RKO (cell line): ENCODE data around the gene STOX2.
"Not testable (repeated sequence)": the region's sequence is repeated elsewhere in the genome, so short reads cannot be mapped to it uniquely, and the experiment has no call there.

ENCODE experiments used
- DNase-seq: peaks from one replicate; pipeline ENCODE4 v3.0.0-alpha.2; 2016; ENCODE audit warnings: low spot score

The STOX2 gene

DNA sequence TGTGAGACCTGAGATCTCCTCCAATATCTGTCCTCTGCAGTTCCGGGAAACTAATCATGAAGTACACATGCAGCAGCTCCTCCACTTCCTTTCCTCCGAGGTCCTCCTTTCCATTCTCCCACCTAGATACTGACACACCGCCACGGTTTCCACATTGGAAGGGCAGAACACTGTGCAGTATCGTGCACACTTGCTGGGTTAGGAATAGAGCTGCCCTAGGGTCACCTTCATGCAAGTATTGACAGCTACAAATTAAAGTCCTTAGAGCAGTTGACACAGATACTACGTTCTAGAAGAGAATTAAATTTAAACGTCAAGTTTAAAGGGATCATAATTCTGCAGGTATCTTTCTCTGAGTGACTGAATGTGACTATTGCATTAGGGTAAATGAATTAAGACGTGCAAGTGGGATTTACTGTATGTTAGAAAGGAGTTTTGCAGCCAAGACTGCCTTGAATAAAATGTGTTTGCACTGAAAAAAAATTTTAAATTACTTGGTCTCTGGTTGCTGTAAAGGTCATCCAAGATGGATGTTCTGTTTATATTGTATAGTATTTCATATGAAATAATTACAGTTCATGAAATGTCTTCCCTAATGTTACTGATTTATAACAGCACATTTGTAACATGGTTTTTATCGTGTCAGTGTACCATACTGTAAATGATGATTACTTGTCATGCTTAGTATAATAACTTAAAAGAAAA lies 117.7 kb downstream of the STOX2 start:
- no peak for DNase-seq

DNA sequence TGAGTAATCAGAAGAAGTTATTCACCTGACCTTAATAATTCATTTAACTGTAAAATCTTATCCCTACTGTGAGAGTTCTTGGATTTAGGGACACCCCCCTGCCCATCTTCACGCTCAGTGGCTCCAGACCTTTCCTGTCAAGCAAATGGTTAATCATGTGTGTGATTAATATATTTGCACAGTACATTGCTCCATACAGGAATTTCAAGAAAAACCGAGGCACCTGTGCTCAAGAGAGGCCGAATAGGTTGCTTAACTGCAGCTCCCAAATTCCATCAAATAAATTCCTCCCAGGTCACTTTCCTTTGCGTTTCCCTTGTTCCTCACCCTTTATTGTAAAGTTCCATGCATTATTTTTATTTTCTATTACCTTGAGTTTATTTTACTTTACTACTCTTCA lies 119.5 kb downstream of the STOX2 start:
- DNase-seq, result no peak

DNA sequence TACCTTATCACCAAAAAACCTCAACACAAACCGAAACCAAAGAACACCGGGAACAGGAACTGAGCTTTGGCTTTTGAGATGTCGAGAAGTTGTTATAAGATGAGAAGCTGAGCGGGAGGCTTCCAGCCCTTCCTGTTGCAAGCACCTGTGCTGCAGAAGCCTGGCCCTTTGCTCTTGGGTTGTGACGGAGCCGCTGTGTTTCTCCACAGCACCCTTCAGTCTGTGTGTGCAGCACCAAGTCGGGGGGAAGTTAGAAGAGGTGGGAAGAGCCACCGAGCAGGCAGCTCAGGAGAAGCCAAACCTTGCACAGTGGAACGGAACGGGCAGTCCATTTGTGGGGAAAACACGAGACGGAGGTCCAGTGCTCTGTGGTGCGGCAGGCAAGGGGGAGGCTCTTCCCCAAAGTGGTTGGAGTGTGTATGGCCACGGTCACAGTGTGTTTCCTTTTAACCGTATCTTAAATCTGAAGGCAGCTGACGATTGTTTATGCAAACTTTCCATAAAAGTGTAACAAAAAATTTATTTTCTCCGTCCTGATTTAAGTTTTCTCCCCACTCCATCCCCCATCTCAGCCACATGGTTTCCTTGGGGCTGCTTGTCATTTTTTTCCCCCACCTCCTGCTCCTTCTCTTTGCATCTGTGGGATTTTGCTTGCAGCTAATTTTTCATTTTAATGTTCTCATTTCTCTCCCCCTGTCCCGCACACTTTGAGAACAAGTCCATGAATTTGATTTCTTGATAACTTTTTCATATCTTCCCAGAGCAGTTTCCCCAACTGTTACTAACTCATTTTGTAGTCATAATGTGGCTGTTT lies 123.7 kb downstream of the STOX2 start:
- DNase-seq, result no peak

DNA sequence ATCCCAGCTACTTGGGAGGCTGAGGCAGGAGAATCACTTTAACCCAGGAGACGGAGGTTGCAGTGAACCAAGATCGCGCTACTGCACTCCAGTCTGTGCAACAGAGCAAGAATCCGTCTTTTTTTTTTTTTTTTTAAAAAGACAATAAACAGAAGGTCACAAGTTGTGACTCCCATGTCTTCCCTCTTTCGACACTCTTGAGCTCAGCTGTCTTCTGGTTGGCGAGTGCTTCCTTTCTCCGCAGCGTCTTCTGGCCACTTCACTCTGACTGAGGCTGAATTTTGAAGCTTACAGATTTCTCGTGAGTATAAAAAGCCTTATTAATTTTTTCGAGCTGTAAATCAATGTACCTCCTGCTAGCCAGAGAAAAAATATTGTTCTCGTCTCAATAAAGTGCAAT lies 124.9 kb downstream of the STOX2 start:
- no peak for DNase-seq

DNA sequence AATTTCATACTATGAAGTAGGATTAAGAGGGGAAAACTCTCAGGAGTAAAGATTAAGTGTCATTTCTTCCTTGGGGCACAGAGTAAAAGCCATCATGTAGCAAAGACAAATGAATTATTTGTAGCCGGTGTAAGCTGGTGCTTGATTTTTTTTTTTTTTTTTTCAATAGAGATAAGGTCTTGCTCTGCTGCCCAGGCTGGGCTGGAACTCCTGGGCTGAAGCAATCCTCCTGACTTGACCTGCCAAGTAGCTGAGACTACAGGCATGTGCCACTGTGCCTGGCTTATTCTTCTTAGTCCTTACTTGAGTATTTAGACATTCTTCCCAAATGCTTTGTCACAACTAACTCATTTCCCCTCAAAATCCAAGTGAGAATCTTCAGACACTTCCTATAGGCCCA lies 125.7 kb downstream of the STOX2 start:
- DNase-seq, result no peak

DNA sequence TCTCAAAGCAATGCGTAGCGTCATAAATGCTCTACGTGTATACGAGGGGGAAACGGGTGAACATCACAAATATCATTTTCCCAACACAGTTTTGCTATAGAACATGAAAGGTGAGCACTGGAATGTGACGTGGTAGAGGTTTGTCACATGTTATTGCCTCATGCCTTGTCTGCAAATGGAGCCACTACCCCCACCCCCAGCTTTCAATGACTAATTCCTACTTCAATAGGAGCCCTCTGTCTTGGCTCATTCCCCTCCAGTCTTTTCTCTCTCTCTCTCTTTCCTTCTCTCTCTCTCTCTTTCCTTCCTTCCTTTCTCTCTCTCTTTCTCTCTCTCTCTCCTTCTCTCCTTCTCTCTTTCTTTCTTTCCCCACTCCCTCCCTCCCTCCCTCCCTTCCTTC lies 127.0 kb downstream of the STOX2 start:
- DNase-seq, result no peak

GRCh38 chr4:184039963-184040383 lies 134.9 kb downstream of the STOX2 start:
- no peak for DNase-seq

DNA sequence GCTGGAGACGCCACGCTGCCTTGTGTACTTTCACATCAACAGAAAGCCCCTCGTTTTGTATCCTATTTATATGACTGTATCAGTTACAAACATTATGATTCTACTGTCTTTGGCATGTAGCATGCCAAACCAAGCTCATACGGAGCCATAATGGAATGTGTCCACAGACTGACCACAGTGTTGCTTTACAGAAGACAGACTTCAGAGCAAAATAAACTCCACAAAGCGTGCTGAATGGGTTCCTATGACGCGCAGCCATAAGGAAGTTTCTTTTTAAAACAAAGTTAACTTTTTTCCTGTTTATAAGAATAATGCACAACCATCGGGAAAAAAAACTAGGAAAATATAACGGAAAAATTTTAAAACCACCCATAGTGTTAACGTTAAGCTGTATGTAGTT lies 136.0 kb downstream of the STOX2 start:
- no peak for DNase-seq

- no peak for DNase-seq
These were observed 141.0 kb downstream of the STOX2 start for GRCh38 chr4:184046148-184046547.

DNA sequence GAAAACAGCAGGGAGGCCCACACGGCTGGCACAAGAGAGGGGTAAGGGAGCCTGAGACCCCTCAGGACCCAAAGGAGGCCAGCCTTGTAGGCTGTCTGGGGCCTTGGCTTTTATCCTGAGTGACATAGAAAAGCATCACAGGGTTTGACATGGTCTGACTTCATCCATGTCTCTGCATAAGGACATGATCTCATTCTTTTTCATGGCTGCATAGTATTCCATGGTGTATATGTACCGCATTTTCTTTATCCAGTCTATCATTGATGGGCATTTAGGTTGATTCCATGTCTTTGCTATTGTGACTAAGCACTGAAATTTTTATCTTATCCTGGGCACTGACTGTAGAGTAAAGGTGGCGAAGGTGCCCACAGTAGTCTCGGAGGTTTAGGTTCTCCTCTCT lies 146.2 kb downstream of the STOX2 start:
- DNase-seq, result not testable (repeated sequence)

- no peak for DNase-seq
These were observed 147.5 kb downstream of the STOX2 start for GRCh38 chr4:184052616-184053015.

GRCh38 chr4:184053434-184053833 lies 148.3 kb downstream of the STOX2 start:
- DNase-seq, result no peak

GRCh38 chr4:184056877-184057276 lies 151.8 kb downstream of the STOX2 start:
- no peak for DNase-seq

GRCh38 chr4:184058026-184058425 lies 152.9 kb downstream of the STOX2 start:
- DNase-seq, result no peak

GRCh38 chr4:184059099-184059498 lies 154.0 kb downstream of the STOX2 start:
- no peak for DNase-seq

DNA sequence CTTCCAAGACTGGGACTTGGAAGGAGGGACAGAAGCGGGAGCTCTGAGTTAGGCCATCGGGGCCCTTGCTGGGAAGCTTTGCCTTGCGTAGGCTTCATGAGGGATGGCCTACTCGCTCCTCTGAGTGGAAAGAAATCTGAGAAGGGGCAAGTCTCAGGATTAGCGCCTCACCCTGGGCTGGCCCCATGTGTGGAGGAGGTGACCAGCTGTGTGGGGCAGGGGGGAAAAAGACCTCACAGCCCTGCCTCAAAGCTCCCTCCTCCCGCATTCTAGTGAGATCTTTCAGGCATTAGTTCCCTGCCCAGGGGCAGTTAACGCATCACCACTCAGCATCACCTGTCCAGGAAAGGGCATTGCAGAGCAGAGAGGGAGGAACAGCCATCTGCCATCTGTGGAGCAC lies 156.5 kb downstream of the STOX2 start:
- no peak for DNase-seq

GRCh38 chr4:184062769-184063168 lies 157.7 kb downstream of the STOX2 start:
- DNase-seq, result no peak

DNA sequence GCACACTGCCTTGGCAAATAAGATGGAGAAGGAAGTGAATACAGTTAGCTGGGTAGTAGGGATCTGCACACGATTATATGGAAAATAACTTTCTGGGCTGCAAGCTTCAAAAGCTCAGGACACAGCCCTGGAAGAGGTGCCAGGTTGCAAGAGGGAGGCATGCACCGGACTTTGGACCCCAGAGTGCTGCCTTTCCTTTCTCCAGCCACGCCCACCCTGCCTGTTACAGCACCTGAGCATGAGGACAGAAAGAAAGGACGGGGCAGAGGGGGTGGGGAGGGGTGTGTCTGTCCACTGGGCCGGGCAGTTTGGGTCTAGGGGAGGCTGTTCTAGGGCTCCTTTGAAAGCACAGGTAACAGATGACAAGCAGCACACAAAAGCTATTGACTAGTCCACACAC lies 159.8 kb downstream of the STOX2 start:
- no peak for DNase-seq

GRCh38 chr4:184066584-184067300 lies 161.6 kb downstream of the STOX2 start:
- DNase-seq, result no peak

GRCh38 chr4:184067931-184068554 lies 162.9 kb downstream of the STOX2 start:
- DNase-seq, result no peak
